Gastrocnemius medialis (tissue), 4 donors: ENCODE data around the gene CTAGE6. TPM values are rescaled to one million over a fixed set of nuclear protein-coding genes. Genes with fewer than 3 reads are reported as not detected.
"Not testable (repeated sequence)": the region's sequence is repeated elsewhere in the genome, so short reads cannot be mapped to it uniquely, and the experiment has no call there.

Experiments
- ATAC-seq, 2 donors: fragments of 150-250 bp; one replicate each; pipeline ENCODE4 v1.9.1; 2016
- DNase-seq, 2 donors: peaks; one replicate each; pipeline ENCODE4 v3.0.0-alpha.2; 2019
- H3K27ac ChIP-seq, 4 donors: fragments of 200-600 bp; sonication (generic); 1 replicate in 1 of 4; 2 replicates in 3 of 4; pipeline ENCODE4 v1.5.1; 2016 to 2018; ENCODE audit warnings: mild to moderate bottlenecking in 2 of 4, moderate library complexity in 1 of 4
- H3K27me3 ChIP-seq, 3 donors: fragments of 200-600 bp; sonication (generic) in 2 of 3; 1 replicate in 1 of 3; 2 replicates in 2 of 3; pipeline versions ENCODE4 v1.5.1 to v1.6.0; 2016 to 2019; ENCODE audit warnings: mild to moderate bottlenecking in 1 of 3, moderate library complexity in 1 of 3
- H3K36me3 ChIP-seq, 2 donors: fragments of 200-600 bp; sonication (generic) in 1 of 2; one replicate each; pipeline ENCODE4 v1.5.1; 2017 to 2018
- H3K4me1 ChIP-seq, 2 donors: fragments of 200-600 bp; sonication (generic) in 1 of 2; one replicate each; pipeline ENCODE4 v1.5.1; 2016 to 2017; ENCODE audit warnings: mild to moderate bottlenecking in 2 of 2
- H3K4me3 ChIP-seq, 4 donors: fragments of 200-600 bp; sonication (generic) in 3 of 4; 1 replicate in 1 of 4; 2 replicates in 3 of 4; pipeline ENCODE4 v1.5.1; 2016 to 2019; ENCODE audit warnings: mild to moderate bottlenecking in 2 of 4
- H3K9me3 ChIP-seq, 3 donors: fragments of 200-600 bp; sonication (generic) in 2 of 3; 1 replicate in 1 of 3; 2 replicates in 2 of 3; pipeline ENCODE4 v1.5.1; 2016 to 2019
- in situ Hi-C, 4 donors: fragments of 200-750 bp; cut with MboI; loops; one replicate each; pipeline versions ENCODE4 v1.15.0 to v1.8.0; 2017; ENCODE audit warnings: low sequenced_read_pairs in 4 of 4
- intact Hi-C: fragments of 100-400 bp; cut with DNase I; formaldehyde crosslinking; loops from one replicate; pipeline ENCODE4 v1.15.1; 2023; ENCODE audit warnings: low total_unique reads
- total RNA-seq, 4 donors: library from RNA; depleted of rRNA; stranded (reverse); fragments of >200 nt; gene quantifications; one replicate each; pipeline versions ENCODE4 v1.1.0 to v1.2.3, GENCODE V29; 2016

CTAGE6 gene, protein sequence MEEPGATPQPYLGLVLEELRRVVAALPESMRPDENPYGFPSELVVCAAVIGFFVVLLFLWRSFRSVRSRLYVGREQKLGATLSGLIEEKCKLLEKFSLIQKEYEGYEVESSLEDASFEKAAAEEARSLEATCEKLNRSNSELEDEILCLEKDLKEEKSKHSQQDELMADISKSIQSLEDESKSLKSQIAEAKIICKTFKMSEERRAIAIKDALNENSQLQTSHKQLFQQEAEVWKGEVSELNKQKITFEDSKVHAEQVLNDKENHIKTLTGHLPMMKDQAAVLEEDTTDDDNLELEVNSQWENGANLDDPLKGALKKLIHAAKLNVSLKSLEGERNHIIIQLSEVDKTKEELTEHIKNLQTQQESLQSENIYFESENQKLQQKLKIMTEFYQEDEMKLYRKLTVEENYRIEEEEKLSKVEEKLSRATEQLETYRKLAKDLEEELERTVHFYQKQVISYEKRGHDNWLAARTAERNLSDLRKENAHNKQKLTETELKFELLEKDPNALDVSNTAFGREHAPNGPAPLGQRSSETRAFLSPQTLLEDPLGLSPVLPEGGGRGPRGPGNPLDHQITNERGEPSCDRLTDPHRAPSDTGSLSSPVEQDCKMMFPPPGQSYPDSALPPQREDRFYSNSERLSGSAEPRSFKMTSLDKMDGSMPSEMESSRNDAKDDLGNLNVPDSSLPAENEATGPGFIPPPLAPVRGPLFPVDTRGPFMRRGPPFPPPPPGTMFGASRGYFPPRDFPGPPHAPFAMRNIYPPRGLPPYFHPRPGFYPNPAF
- total RNA-seq, result 1 to 10 TPM in 1 of 4 donors, not detected in 3; 1.2 TPM

DNA sequence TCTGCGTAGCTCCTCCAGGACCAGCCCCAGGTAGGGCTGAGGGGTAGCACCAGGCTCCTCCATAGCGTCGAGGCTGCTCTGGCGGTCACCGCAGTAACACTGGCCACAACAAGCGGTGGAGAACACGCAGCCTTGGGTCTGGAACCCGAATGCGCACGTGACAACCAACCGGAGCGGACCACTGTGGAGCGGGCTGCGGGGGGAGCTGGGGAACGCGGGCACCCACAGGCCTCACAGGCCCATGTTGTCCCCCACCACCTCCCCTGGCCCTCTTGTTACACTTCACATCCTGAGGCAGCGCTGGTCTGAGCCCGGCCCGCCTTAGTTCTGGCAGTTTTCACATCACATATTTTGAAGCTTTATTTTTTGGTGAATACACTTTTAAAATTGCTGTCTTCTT lies at the start of gene CTAGE6:
CTAGE6 (minus strand) TSS at position 101 of the 400 bp plus-strand sequence; CDS start at position 63, 38 bp downstream.
- DNase-seq, H3K9me3 ChIP-seq, in situ Hi-C loops, ATAC-seq, H3K4me1 ChIP-seq, H3K36me3 ChIP-seq, intact Hi-C loops, H3K27ac ChIP-seq, H3K27me3 ChIP-seq, H3K4me3 ChIP-seq: not testable (repeated sequence)

DNA sequence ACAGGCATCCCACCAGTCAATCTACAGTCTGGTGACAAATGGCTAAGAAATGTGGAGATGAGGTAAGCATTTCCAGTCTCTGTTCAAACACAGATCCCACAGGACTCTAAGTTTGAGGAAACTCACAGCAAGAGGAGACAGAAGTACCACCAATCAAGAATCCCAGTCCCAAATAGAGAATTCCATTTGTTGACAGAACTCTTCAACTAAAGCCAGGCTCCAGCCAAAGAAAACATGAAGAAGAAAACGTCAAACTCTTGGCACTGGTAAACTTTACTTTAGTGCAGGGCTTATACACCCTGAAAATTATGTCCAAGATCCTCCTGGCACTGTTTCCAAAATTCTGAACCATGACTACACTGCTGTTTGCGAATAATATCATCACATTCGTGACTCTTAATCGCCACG lies 49.2 kb upstream of the CTAGE6 start:
- DNase-seq, H3K27me3 ChIP-seq, H3K27ac ChIP-seq, H3K9me3 ChIP-seq, H3K4me3 ChIP-seq, H3K4me1 ChIP-seq, intact Hi-C loops, H3K36me3 ChIP-seq, in situ Hi-C loops: not testable (repeated sequence)
- peak; percentile 89 to 93 for ATAC-seq

DNA sequence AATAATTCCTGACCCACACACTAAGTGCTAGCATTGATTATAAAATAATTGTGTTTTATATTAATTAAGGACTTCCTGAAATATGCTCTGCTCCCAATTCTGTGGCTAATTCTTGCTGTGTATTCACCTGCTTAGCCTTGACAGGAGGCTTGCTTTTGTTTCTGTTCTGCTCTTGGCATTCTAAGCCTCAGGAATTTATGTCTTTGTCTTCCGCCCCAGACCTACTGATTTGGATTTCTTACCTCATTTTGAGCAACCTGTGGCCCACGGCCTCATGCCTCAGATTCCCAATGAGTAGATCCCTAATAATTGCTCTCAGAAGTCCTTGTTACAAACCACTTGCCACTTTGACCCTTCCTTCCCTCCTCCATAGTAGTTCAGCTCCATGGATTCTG lies 40.4 kb upstream of the CTAGE6 start:
- intact Hi-C loops, H3K9me3 ChIP-seq, H3K4me1 ChIP-seq, H3K4me3 ChIP-seq, ATAC-seq, H3K27ac ChIP-seq, H3K27me3 ChIP-seq, in situ Hi-C loops, DNase-seq, H3K36me3 ChIP-seq: not testable (repeated sequence)

DNA sequence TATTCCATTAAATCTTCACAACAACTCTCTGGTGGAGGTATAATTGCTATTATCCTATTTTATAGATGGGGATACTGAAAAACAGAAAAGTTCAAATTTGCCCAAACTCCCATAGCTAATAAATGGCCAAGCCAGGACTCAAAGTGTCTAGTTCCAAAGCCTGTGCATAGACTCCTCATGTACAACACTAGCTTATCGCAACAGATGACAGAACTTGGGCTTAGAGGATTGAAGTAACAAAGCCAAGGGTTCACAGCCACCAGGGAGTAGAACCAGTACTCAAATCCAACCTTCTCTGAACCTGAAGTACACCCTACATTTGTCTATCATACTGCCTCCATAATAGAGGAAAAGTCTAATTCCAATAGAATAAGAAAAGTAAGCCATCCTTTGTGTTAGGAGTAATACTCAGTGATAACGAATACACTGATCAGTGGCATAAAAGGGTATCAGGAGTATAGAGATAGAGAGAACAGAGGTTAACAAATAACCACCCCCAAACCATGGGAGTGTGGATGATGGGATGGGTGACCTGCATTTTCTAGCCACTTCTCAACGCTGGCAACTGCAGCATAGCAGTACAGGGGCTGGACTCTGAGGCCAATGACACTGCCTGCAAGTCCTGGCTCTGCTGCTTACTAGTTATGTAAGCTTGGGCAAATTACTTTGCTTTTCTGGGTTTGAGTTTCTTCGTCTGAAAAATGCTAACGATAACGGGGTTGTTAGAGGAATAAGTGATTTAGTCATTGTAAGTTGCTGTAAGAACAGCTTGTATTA lies 39.8 kb upstream of the CTAGE6 start:
- peak in 1 of 2 donors; percentile 11 for DNase-seq
- H3K4me3 ChIP-seq, H3K36me3 ChIP-seq, H3K9me3 ChIP-seq, H3K27me3 ChIP-seq, H3K27ac ChIP-seq, H3K4me1 ChIP-seq, ATAC-seq, intact Hi-C loops, in situ Hi-C loops: not testable (repeated sequence)

DNA sequence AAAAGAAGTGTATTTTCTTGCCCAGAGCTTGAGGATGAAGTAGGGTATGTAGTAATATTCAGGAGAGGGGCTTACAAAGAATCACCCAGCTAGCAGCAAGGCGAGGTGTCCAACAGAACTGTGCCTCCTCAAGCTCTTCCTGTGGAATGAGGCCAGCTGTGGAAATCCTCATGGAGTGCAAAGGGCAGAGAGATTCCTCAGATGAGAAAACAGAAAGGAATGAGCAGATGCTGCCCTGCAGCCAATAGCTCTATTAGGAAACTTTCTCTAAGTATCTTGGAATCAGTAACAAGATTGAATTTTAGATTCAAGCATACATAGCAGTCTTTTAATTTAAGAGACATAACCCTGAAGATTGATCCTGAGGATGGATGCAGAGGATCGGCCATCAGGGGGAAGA lies 38.2 kb upstream of the CTAGE6 start:
- H3K9me3 ChIP-seq, H3K36me3 ChIP-seq, H3K4me3 ChIP-seq, intact Hi-C loops, DNase-seq, H3K27me3 ChIP-seq, in situ Hi-C loops, H3K4me1 ChIP-seq, H3K27ac ChIP-seq: not testable (repeated sequence)
- ATAC-seq, result peak in 1 of 2 donors; percentile 65

DNA sequence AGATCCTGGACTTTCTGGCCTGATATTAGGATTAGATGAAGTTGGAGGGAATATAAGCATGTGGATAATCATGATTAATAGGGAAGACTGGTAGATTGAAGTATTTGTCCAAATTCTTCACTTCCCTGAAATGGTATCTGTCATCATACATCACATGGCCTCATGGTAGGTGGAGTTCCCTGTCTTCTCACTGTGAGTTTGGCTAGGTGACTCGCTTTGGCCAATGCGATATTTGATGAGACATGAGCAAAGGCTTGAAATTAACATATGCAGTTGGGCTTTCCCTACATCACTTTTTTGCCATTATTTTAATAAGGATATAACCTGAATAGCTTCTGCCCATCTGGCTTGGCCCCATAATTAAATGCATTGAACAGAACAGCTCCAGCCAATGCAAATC lies 35.1 kb upstream of the CTAGE6 start:
- H3K4me3 ChIP-seq, H3K9me3 ChIP-seq, H3K27me3 ChIP-seq, H3K4me1 ChIP-seq, ATAC-seq, DNase-seq, in situ Hi-C loops, intact Hi-C loops, H3K36me3 ChIP-seq, H3K27ac ChIP-seq: not testable (repeated sequence)

DNA sequence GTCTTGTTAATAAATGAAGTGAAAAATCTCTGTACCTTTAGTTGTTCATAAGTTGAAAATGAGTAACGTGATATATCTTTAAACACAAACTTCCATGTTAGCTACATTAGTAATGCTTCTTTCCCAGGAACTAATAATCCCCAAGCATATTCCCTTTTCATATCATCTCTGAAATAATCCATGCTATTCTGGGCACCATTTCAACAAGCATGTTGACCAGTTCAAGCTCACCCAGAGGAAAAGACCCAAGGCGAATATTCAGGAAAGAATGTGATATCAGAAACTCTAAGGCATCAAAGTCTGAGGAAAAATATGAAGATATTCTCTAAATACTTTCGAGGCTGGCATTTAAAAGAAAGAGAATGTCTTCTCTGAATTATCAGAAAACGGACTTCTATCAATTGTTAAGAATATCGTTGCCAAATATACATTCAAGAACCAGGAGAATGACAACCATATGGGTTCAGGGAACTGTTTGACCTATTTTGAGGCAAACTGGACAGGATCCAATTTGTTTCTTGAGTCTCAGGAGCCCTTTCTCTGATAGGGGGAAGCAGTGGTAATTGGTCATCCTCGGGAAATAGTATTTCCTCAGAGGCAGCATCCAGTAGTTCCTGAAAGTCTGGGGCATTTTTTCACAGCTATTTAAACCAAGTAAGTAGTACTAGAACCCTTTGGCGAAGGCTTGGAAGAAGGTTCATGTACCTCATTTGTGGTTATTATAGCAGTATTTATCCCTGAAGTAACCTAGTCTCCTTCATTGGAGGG lies 28.1 kb upstream of the CTAGE6 start:
- H3K27me3 ChIP-seq, intact Hi-C loops, H3K27ac ChIP-seq, in situ Hi-C loops, H3K36me3 ChIP-seq, H3K4me3 ChIP-seq, H3K9me3 ChIP-seq, H3K4me1 ChIP-seq, DNase-seq, ATAC-seq: not testable (repeated sequence)

DNA sequence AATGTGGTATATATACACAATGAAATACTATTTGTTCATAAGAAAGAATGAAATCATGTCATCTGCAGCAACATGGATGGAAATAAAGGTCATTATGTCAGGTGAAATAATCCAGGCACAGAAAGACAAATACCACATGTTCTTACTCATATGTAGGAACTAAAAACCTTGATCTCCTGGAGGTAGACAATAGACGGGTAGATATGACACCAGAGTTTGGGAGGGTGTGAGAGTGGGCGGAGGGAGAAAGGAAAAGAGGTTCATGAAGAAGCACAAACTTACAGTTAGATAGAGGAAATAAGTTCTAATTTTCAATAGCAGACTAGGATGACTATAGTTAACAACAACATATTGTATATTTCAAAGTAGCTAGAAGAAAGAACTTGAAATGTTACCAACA lies 22.1 kb upstream of the CTAGE6 start:
- H3K27ac ChIP-seq, H3K36me3 ChIP-seq, ATAC-seq, H3K4me1 ChIP-seq, H3K9me3 ChIP-seq, intact Hi-C loops, in situ Hi-C loops, DNase-seq, H3K4me3 ChIP-seq, H3K27me3 ChIP-seq: not testable (repeated sequence)

DNA sequence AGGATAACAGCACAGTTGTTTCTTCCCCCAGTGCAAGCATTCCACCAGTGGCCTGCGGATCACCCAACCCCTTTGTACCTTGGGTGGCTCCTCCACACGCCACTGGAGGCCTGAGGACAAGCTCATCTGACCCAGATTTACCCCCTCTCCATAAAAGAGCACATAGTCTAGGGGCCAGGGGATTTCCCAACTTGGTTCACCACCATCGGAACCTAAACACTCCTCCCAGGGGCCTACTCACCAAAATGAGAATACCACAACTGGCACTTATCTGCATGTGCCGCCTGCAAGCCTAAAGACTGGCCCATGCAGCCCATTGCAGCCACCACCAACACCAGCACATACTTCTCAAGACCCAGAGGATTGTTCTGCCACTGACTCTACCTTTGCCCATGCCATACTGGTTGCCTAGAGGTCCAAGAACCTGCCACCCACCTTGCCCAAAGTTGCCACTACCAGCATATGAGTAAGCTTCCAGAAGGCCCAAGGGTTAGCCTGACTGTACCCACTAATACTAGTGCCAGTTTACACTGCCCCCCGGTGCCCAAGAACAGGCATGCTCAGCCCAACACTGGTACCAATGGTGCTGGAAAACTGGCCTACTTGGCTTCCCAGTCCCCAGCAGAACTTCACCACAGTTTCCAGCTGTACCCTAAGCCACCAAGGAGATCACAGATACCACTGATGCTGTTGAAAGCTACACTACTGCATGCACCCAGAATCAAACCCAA lies 15.4 kb upstream of the CTAGE6 start:
- H3K9me3 ChIP-seq, H3K36me3 ChIP-seq, intact Hi-C loops, in situ Hi-C loops, DNase-seq, H3K4me1 ChIP-seq, ATAC-seq, H3K27ac ChIP-seq, H3K4me3 ChIP-seq, H3K27me3 ChIP-seq: not testable (repeated sequence)

DNA sequence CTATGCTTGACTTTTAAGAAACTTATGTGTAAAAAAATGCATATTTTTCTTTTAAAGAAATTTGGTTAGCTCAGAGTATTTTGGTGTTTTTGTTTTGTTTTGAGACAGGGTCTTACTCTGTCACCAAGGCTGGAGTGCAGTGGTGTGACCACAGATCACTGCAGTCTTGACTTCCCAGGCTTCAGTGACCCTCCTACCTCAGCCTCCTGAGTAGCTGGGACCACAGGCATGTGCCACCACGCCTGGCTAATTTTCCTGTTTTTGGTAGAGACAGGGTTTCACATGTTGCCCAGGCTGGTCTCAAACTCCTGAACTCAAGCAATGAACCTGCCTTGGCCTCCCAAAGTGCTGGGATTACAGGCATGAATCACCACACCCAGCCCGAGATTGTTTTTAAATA lies 10.0 kb upstream of the CTAGE6 start:
- DNase-seq, H3K4me1 ChIP-seq, in situ Hi-C loops, H3K4me3 ChIP-seq, H3K27me3 ChIP-seq, H3K9me3 ChIP-seq, H3K36me3 ChIP-seq, ATAC-seq, H3K27ac ChIP-seq, intact Hi-C loops: not testable (repeated sequence)
